H1 (cell line): ENCODE measurements around the gene PTPN1. TPM values are rescaled to one million over a fixed set of nuclear protein-coding genes. Genes with fewer than 3 reads are reported as not detected.

ENCODE experiments used
- CTCF ChIA-PET: fragments of 300-600 bp; sonication (Branson Sonifier 250); formaldehyde crosslinking; loops from one replicate; lab custom pipeline; 2021; ENCODE audit not compliant: partially characterized antibody; lab: Charles Lee
- POLR2A ChIA-PET: fragments of 300-600 bp; sonication (Branson Sonifier 250); formaldehyde crosslinking; loops from one replicate; lab custom pipeline; 2021; ENCODE audit warnings: inconsistent platforms; ENCODE audit not compliant: partially characterized antibody; lab: Charles Lee
- DNase-seq, 2 experiments: peaks; one replicate each; pipeline versions ENCODE4 v3.0.0 to v3.0.0-alpha.2; 2010 to 2022; ENCODE audit warnings: low spot score in 2 of 2, low read depth in 1 of 2, mixed read lengths in 1 of 2
- FAIRE-seq: peaks from 2 replicates; lab custom pipeline; 2011; peaks lifted over from hg19 to GRCh38; lab: Jason Lieb, UNC
- H2AFZ ChIP-seq: 2 replicates; pipeline ENCODE4 v1.8.1; 2012; ENCODE audit warnings: low read length, inconsistent platforms
- H2AK5ac ChIP-seq: 2 replicates; pipeline ENCODE4 v1.6.1; 2013; ENCODE audit warnings: low read depth, low read length
- H2BK120ac ChIP-seq: replicated peaks from 2 replicates; pipeline ENCODE3; 2013; ENCODE audit warnings: low read depth, low read length, inconsistent platforms
- H2BK12ac ChIP-seq: 2 replicates; pipeline ENCODE4 v1.6.1; 2013; ENCODE audit warnings: low read depth, low read length
- H2BK15ac ChIP-seq: 2 replicates; pipeline ENCODE4 v1.6.1; 2013; ENCODE audit warnings: low read length
- H2BK20ac ChIP-seq: 2 replicates; pipeline ENCODE4 v1.6.1; 2013; ENCODE audit warnings: low read length
- H2BK5ac ChIP-seq: 2 replicates; pipeline ENCODE4 v1.6.1; 2013; ENCODE audit warnings: low read depth, low read length
- H3K14ac ChIP-seq: 2 replicates; pipeline ENCODE4 v1.6.1; 2013; ENCODE audit warnings: inconsistent platforms; ENCODE audit not compliant: insufficient read length
- H3K18ac ChIP-seq: 2 replicates; pipeline ENCODE4 v1.6.1; 2013; ENCODE audit warnings: low read length; ENCODE audit errors: extremely low read depth
- H3K23ac ChIP-seq: 2 replicates; pipeline ENCODE4 v1.6.1; 2013; ENCODE audit warnings: inconsistent platforms; ENCODE audit not compliant: insufficient read length
- H3K23me2 ChIP-seq: 2 replicates; pipeline ENCODE4 v1.6.1; 2013; ENCODE audit warnings: low read depth, low read length
- H3K27ac ChIP-seq: 2 replicates; pipeline ENCODE4 v1.6.1; 2011; ENCODE audit warnings: low read depth, low read length, inconsistent platforms
- H3K27me3 ChIP-seq, 4 experiments: replicated peaks in 1 of 4; 1 replicate in 1 of 4; 2 replicates in 3 of 4; pipeline versions ENCODE4 v1.6.1 to v1.8.1; 2011 to 2013; ENCODE audit warnings: low read length in 3 of 4, mild to moderate bottlenecking in 3 of 4, inconsistent platforms in 2 of 4, mixed read lengths in 2 of 4, moderate library complexity in 1 of 4; ENCODE audit not compliant: control insufficient read depth in 3 of 4, insufficient read depth in 3 of 4; ENCODE audit errors: extremely low read depth in 1 of 4
- H3K36me3 ChIP-seq, 4 experiments: 2 replicates each; pipeline versions ENCODE4 v1.6.1 to v1.8.1; 2011 to 2013; ENCODE audit warnings: mild to moderate bottlenecking in 4 of 4, low read length in 3 of 4, moderate library complexity in 2 of 4, control low read depth in 1 of 4, inconsistent platforms in 1 of 4; ENCODE audit not compliant: insufficient read depth in 4 of 4, control insufficient read depth in 2 of 4
- H3K4ac ChIP-seq: replicated peaks from 2 replicates; pipeline ENCODE3; 2013; ENCODE audit warnings: low read length, low read depth, mixed read lengths, inconsistent platforms; ENCODE audit not compliant: insufficient read length
- H3K4me1 ChIP-seq, 4 experiments: replicated peaks in 1 of 4; 1 replicate in 1 of 4; 2 replicates in 3 of 4; pipeline versions ENCODE4 v1.6.1 to v1.8.1; 2011 to 2013; ENCODE audit warnings: low read length in 3 of 4, inconsistent platforms in 2 of 4, mixed read lengths in 1 of 4; ENCODE audit not compliant: insufficient read depth in 4 of 4, control insufficient read depth in 3 of 4
- H3K4me2 ChIP-seq, 2 experiments: 2 replicates each; pipeline versions ENCODE4 v1.6.1 to v1.8.1; 2011 to 2013; ENCODE audit warnings: low read depth in 2 of 2, low read length in 2 of 2, control low read depth in 1 of 2, inconsistent platforms in 1 of 2, mild to moderate bottlenecking in 1 of 2; ENCODE audit not compliant: insufficient read depth in 1 of 2
- H3K4me3 ChIP-seq, 4 experiments: fragments of 200-600, 300-600 bp in 1 of 4; sonication (generic), shearing (Covaris generic), sonication (Bioruptor Twin) in 1 of 4; 2 replicates each; pipeline versions ENCODE4 v1.5.1 to v1.8.1; 2011 to 2016; ENCODE audit warnings: low read length in 4 of 4, low read depth in 3 of 4, control low read depth in 2 of 4, inconsistent platforms in 2 of 4, mild to moderate bottlenecking in 2 of 4, mixed read lengths in 1 of 4, moderate library complexity in 1 of 4; ENCODE audit not compliant: insufficient read depth in 2 of 4; ENCODE audit errors: extremely low read depth in 1 of 4
- H3K56ac ChIP-seq: replicated peaks from 2 replicates; pipeline ENCODE3; 2013; ENCODE audit warnings: low read depth, mild to moderate bottlenecking, mixed read lengths, low read length, inconsistent platforms; ENCODE audit not compliant: insufficient read length
- H3K79me1 ChIP-seq: 2 replicates; pipeline ENCODE4 v1.6.1; 2013; ENCODE audit warnings: low read depth, low read length, control low read depth
- H3K79me2 ChIP-seq, 2 experiments: 2 replicates each; pipeline versions ENCODE4 v1.6.1 to v1.8.1; 2012 to 2013; ENCODE audit warnings: low read length in 2 of 2, mild to moderate bottlenecking in 2 of 2, inconsistent platforms in 1 of 2; ENCODE audit not compliant: insufficient read depth in 2 of 2, control insufficient read depth in 1 of 2
- H3K9ac ChIP-seq, 4 experiments: replicated peaks in 1 of 4; 1 replicate in 1 of 4; 2 replicates in 3 of 4; pipeline versions ENCODE4 v1.6.1 to v1.8.1; 2011 to 2013; ENCODE audit warnings: low read depth in 3 of 4, low read length in 3 of 4, control low read depth in 2 of 4, mild to moderate bottlenecking in 2 of 4, moderate library complexity in 2 of 4, inconsistent platforms in 1 of 4; ENCODE audit errors: extremely low read depth in 1 of 4
- H3K9me3 ChIP-seq, 2 experiments: 2 replicates each; pipeline versions ENCODE4 v1.6.1 to v1.8.1; 2012 to 2013; ENCODE audit warnings: mild to moderate bottlenecking in 2 of 2, moderate library complexity in 2 of 2, control low read depth in 1 of 2, inconsistent platforms in 1 of 2, low read depth in 1 of 2, low read length in 1 of 2, mixed read lengths in 1 of 2; ENCODE audit not compliant: insufficient read depth in 2 of 2
- H4K20me1 ChIP-seq, 2 experiments: replicated peaks in 1 of 2; 2 replicates each; pipeline versions ENCODE3 to v1.8.1; 2011 to 2013; ENCODE audit warnings: inconsistent platforms in 2 of 2, low read length in 2 of 2, mild to moderate bottlenecking in 1 of 2; ENCODE audit not compliant: insufficient read depth in 2 of 2, control insufficient read depth in 1 of 2
- H4K5ac ChIP-seq: 2 replicates; pipeline ENCODE4 v1.6.1; 2013; ENCODE audit warnings: low read length, low read depth, mixed read lengths, inconsistent platforms; ENCODE audit not compliant: insufficient read length
- H4K8ac ChIP-seq: 2 replicates; pipeline ENCODE4 v1.8.0; 2013; ENCODE audit warnings: mild to moderate bottlenecking, moderate library complexity, low read length, inconsistent platforms; ENCODE audit not compliant: insufficient read depth; ENCODE audit errors: extremely low read depth
- H4K91ac ChIP-seq: replicated peaks from 2 replicates; pipeline ENCODE3; 2013; ENCODE audit warnings: low read length, mixed read lengths, inconsistent platforms; ENCODE audit not compliant: insufficient read length
- BACH1 ChIP-seq: IDR thresholded peaks from 2 replicates; pipeline ENCODE4 v1.6.1; 2012; ENCODE audit warnings: low read length, improper control_type of control experiment
- CTCF ChIP-seq, 3 experiments: IDR thresholded peaks; 1 replicate in 2 of 3; 2 replicates in 1 of 3; pipeline versions ENCODE4 v1.5.1 to v1.6.1; 2011; ENCODE audit warnings: low read length in 3 of 3, mild to moderate bottlenecking in 3 of 3, inconsistent platforms in 2 of 3, low read depth in 1 of 3, moderate library complexity in 1 of 3; ENCODE audit not compliant: insufficient read depth in 1 of 3; ENCODE audit errors: control extremely low read depth in 1 of 3
- EGR1 ChIP-seq: IDR thresholded peaks from 2 replicates; pipeline ENCODE4 v1.6.1; 2011; ENCODE audit warnings: low read depth, low read length, borderline replicate concordance
- POU5F1 ChIP-seq: IDR thresholded peaks from 2 replicates; pipeline ENCODE4 v1.6.1; 2011; ENCODE audit warnings: low read depth, mild to moderate bottlenecking, low read length, moderate library complexity
- RNF2 ChIP-seq: fragments of 200-900, 300-1000 bp; sonication (generic); IDR thresholded peaks from 2 replicates; pipeline ENCODE4 v1.7.1; 2016; ENCODE audit warnings: borderline replicate concordance, low read depth, mild to moderate bottlenecking, antibody characterized with exemption, low read length; ENCODE audit not compliant: poor library complexity, severe bottlenecking; ENCODE audit errors: missing control alignments
- SIRT6 ChIP-seq: IDR thresholded peaks from one replicate; pipeline ENCODE4 v1.7.1; 2012; ENCODE audit warnings: low read length, inconsistent platforms
- SRF ChIP-seq: IDR thresholded peaks from 2 replicates; pipeline ENCODE4 v1.6.1; 2011; ENCODE audit warnings: mild to moderate bottlenecking, low read depth, low read length, moderate library complexity
- whole genome bisulfite sequencing, 2 experiments: shearing (Covaris generic) in 1 of 2; methylation state at CpG; one replicate each; pipeline versions ENCODE4 v1.1.6 to v1.1.7; 2013 to 2015; ENCODE audit warnings: low lambda C conversion rate in 2 of 2, mixed read lengths in 2 of 2, inconsistent platforms in 1 of 2, low coverage in 1 of 2, missing lambda C conversion rate in 1 of 2; ENCODE audit not compliant: insufficient replicate concordance in 2 of 2, insufficient coverage in 1 of 2, insufficient read length in 1 of 2; ENCODE audit errors: extremely low coverage in 1 of 2, missing lambda C conversion rate in 1 of 2; 5-methylcytosine and 5-hydroxymethylcytosine counted together
- polyA plus RNA-seq, 7 experiments: library from polyadenylated mRNA; depleted of rRNA in 3 of 7; stranded (reverse) in 5 of 7; unstranded in 2 of 7; fragments of >200 nt in 5 of 7; fragments of 200-250 nt in 2 of 7; gene quantifications; 1 replicate in 5 of 7; 2 replicates in 1 of 7; 4 replicates in 1 of 7; pipeline versions ENCODE4 v1.2.1 to v1.2.3, GENCODE V29; 2011 to 2013; ENCODE audit warnings: missing spikeins in 2 of 7, mixed read lengths in 2 of 7
- total RNA-seq: library from RNA; stranded (reverse); fragmentation: NEBNext Ultra II Directional; extraction: Animal tissue kit (Norgen Biotek cat#: 25700); gene quantifications from 2 replicates; pipeline ENCODE4 v1.2.1, GENCODE V29; 2021

Gene PTPN1
- total and polyA plus RNA-seq, 2 of the 8 experiments (the other 6 are each of a cell fraction or from before 2014, with no cell fraction given): 18.6 to 32.1 TPM

DNA sequence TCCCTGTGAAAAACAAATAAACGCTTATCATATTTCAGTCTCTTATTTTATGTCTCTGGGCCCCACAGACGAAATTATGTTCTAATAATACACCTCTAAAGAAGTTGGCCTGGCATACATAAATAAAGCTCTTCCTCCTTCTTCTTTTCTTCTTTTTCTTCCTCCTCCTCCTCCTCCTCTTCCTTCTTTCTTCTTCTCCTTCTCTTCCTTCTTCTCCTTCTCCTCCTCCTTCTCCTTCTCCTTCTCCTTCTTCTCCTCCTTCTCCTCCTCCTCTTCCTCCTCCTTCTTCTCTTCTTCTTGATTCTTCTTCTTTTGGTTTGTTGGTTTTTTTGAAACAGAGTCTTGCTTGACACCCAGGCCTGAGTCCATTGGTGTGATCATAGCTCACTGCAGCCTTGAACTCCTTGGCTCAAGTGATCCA lies 41.8 kb upstream of the PTPN1 start:
- POLR2A ChIA-PET: interaction anchor here (0.9 to 1.3 kb wide), 2 partner anchors 10 to 276 kb away, joined by 3 read pairs; no protein-coding TSS in a partner anchor
- DNase-seq (no peak), FAIRE-seq (no peak)
- Histone ChIP-seq H3K27ac (no peak overlapping the region), H3K27me3 (no peaks in the 10 kb centered on the region), H2AK5ac (no peak overlapping the region), H3K9ac (no peak overlapping the region), H2BK120ac (no peak overlapping the region), H2BK5ac (no peak overlapping the region), H3K9me3 (no peaks in the 10 kb centered on the region), H4K8ac (no peak overlapping the region), H3K4me3 (no peak overlapping the region), H3K4me1 (no peaks in the 10 kb centered on the region), H3K18ac (no peak overlapping the region), H3K14ac (no peak overlapping the region), H3K23ac (no peak overlapping the region), H3K79me2 (no peaks in the 10 kb centered on the region), H2BK15ac (no peak overlapping the region), H3K23me2 (no peaks in the 10 kb centered on the region), H4K5ac (no peak overlapping the region), H3K36me3 (no peaks in the 10 kb centered on the region), H2BK20ac (no peak overlapping the region), H3K4ac (no peak overlapping the region), H3K56ac (no peak overlapping the region), H4K20me1 (no peaks in the 10 kb centered on the region), H2AFZ (no peak overlapping the region), H3K79me1 (no peaks in the 10 kb centered on the region), H2BK12ac (no peak overlapping the region), H4K91ac (no peak overlapping the region), H3K4me2 (no peak overlapping the region)
- CTCF ChIA-PET: interaction anchor here (0.7 to 2.0 kb wide), 7 partner anchors 10 to 440 kb away, joined by 3 to 5 read pairs (median 3); no protein-coding TSS in a partner anchor
- 91% methylated on average over 2 of the region's 2 CpGs; no CpG with 5 or more reads in 1 of the 2 experiments for WGBS, 2 experiments
- no peak for TF ChIP-seq POU5F1
- TF ChIP-seq CTCF (IDR thresholded peaks at IDR 0.05; ENCODE audit: control extremely low read depth in 1 of 3, insufficient read depth in 1 of 3, low read depth in 1 of 3, low read length in 3 of 3): no peak
- TF ChIP-seq SRF: no peak
- TF ChIP-seq SIRT6: no peak
- TF ChIP-seq RNF2: no peak
- TF ChIP-seq BACH1: no peak
- TF ChIP-seq EGR1: no peak
